ENCODE measurements around the gene NAIF1.
"Not testable (repeated sequence)": the region's sequence is repeated elsewhere in the genome, so short reads cannot be mapped to it uniquely, and the experiment has no call there.

Gene NAIF1

DNA sequence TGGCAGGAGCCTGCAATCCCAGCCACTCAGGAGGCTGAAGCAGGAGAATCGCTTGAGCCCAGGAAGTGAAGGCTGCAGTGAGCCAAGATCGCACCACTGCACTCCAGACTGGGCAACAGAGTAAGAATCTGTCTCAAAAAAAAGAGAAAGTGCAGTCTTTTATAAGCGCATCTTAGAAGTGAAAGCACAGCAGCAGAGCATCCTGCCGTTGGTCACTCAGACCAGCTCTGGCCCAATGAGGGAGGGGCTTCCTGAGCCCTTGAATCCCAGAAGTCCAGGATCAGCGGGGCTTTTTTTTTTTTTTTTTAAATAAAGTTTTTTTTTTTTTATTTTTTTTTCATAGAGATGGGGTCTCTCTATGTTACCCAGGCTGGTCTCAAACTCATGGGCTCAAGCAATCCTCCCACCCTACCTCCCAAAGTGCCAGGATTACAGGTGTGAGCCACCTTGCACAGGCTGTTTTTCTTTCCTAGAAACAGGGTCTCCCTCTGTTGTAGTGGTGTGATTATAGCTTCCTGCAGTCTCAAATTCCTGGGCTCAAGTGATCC is 42.3 kb downstream of the NAIF1 start:
- no peak for DNase-seq

DNA sequence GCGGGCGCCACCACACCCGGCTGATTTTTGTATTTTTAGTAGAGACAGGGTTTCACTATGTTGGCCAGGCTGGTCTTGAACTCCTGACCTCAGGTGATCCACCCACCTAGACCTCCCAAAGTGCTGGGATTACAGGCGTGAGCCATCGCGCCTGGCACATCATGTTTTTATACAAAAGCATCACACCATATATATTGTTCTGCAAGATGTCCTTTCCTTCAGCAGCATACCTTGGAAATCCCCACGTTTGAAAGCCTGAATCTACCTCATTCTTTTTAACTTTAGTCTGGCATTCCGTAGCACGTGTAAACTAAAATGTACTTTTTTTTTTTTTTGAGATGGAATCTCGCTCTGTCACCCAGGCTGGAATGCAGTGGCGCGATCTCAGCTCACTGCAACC is 43.4 kb downstream of the NAIF1 start:
- DNase-seq: not testable (repeated sequence)

DNA sequence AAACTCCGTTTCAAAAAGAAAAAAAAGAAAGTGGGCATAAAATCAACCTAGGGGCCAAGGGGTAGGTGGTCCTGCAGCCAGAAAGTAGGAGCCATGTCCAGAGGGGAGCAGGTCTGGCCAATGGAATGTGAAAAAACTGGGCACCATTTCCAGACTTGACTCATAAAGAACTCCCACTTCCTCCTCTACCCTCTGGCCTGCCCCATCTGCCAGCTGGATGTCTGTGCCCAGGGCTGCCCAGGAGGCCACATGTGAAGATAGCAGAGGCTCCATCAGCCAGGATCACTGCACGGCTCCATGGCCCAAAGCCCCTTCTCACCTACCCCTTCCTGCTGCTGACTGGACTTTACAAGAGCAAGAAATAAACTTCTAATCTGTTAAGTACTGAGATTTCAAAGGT is 44.2 kb downstream of the NAIF1 start:
- no peak for DNase-seq

DNA sequence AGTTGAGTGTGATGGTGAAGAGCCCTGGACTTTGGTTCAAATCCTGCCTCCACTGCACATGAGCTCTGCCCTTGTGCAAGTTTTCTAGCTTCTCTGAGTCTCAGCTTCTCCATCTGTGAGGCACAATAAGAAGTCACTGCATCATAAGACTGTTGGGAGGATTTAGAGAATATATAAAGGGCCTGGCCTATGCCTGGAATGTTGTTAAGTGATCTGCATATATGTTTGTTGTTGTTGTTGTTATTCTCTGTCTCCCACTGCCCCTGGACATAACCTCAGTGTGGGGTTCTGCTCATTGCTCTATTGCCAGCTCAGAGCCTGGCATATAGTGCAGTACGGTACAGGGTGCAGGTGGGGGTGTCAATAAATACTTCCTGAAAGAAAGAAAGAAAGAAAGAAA is 46.0 kb downstream of the NAIF1 start:
- DNase-seq: no peak

DNA sequence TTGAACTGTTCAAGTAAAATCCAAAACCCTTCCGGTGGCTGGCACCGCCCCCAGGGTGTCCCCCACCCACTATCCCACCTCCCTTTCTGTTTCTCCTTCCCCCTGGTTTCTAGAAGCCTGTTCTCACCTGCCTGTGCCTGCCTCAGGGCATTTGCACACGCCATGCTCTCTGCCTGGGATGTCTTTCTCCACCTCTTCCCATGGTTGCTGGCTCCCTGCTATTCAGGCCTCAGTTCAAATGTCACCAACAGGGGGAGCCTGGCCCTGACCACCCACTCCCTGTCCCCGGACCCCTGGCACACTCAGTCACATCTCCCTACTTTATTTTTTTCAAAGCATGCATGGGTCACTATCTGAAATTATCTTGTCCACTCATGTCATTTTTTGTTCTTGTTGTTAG is 46.4 kb downstream of the NAIF1 start:
- no peak for DNase-seq

DNA sequence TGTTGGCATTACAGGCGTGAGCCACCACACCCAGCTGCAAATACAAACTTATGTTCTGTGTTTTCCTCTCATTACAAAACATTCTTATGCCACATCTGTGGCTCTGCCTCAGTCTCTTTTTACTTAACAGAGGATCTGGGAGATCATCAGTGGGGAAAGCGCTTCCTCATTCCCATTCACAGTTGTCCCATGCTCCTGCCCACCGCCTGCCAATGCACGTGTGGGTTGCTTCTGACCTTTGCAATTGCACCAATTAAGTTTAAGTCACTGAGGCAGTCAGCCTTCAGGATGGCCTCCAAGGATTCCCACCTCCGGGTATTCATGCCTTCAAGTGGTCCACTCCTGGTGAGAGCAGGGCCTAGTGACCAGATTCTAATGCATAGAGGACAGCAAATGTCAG is 51.4 kb downstream of the NAIF1 start:
- no peak for DNase-seq
